Caco-2 (cell line): Measurements from ENCODE around the gene NPL. TPM values are rescaled to one million over a fixed set of nuclear protein-coding genes. Genes with fewer than 3 reads are reported as not detected.

ENCODE experiments used
- BruUV-seq: library from RNA; stranded (reverse); fragments of 400-500 nt; replicated peaks from 2 replicates; lab custom pipeline; 2021; lab: Mats Ljungman, UMichigan
- CTCF ChIA-PET: fragments of 300-600 bp; sonication (Branson Sonifier 250); formaldehyde crosslinking; loops from one replicate; lab custom pipeline; 2022; ENCODE audit warnings: antibody characterized with exemption; lab: Charles Lee
- POLR2A ChIA-PET: fragments of 300-600 bp; sonication (Branson Sonifier 250); formaldehyde crosslinking; loops from one replicate; lab custom pipeline; 2022; ENCODE audit warnings: antibody characterized with exemption; lab: Charles Lee
- DNase-seq, 2 experiments: peaks; one replicate each; pipeline versions ENCODE4 v3.0.0 to v3.0.0-alpha.2; 2020 to 2022
- H3K27me3 ChIP-seq: replicated peaks from 2 replicates; pipeline ENCODE4 v1.6.0; 2011; ENCODE audit warnings: low read length; ENCODE audit not compliant: control insufficient read depth, insufficient read depth
- H3K36me3 ChIP-seq: 2 replicates; pipeline ENCODE4 v1.5.1; 2011; ENCODE audit warnings: low read length; ENCODE audit not compliant: control insufficient read depth, insufficient read depth
- H3K4me1 ChIP-seq: fragments of 250-450 bp; sonication (Bioruptor Pico); 2 replicates; pipeline ENCODE4 v1.5.1; 2020; ENCODE audit warnings: mild to moderate bottlenecking
- H3K4me3 ChIP-seq: 2 replicates; pipeline ENCODE4 v1.5.1; 2011; ENCODE audit warnings: low read depth, mild to moderate bottlenecking, control low read depth, low read length
- H3K9me3 ChIP-seq: fragments of 250-450 bp; sonication (Bioruptor Pico); 2 replicates; pipeline ENCODE4 v1.5.1; 2020; ENCODE audit warnings: mild to moderate bottlenecking, moderate library complexity
- H3K27ac Mint-ChIP-seq: one replicate; pipeline ENCODE4 v1.8.0; 2022; ENCODE audit warnings: mixed read lengths; ENCODE audit not compliant: unreplicated experiment
- H3K27me3 Mint-ChIP-seq: one replicate; pipeline ENCODE4 v1.8.0; 2022; ENCODE audit warnings: mixed read lengths; ENCODE audit not compliant: insufficient read depth, unreplicated experiment
- H3K36me3 Mint-ChIP-seq: one replicate; pipeline ENCODE4 v1.8.0; 2022; ENCODE audit warnings: mild to moderate bottlenecking, mixed read lengths; ENCODE audit not compliant: insufficient read depth, unreplicated experiment
- H3K4me1 Mint-ChIP-seq: one replicate; pipeline ENCODE4 v1.8.0; 2022; ENCODE audit warnings: low read depth, mixed read lengths; ENCODE audit not compliant: unreplicated experiment
- H3K4me3 Mint-ChIP-seq: one replicate; pipeline ENCODE4 v1.8.0; 2022; ENCODE audit warnings: mild to moderate bottlenecking, moderate library complexity, mixed read lengths; ENCODE audit not compliant: unreplicated experiment
- H3K9me3 Mint-ChIP-seq: one replicate; pipeline ENCODE4 v1.8.0; 2022; ENCODE audit warnings: mixed read lengths; ENCODE audit not compliant: unreplicated experiment
- CTCF ChIP-seq, 2 experiments: fragments of 200-600 bp in 1 of 2; IDR thresholded peaks; 1 replicate in 1 of 2; 2 replicates in 1 of 2; pipeline versions ENCODE4 v1.5.1 to v1.8.0; 2011 to 2022; ENCODE audit warnings: antibody characterized with exemption in 1 of 2, control low read depth in 1 of 2, inconsistent platforms in 1 of 2, low read depth in 1 of 2, low read length in 1 of 2, mild to moderate bottlenecking in 1 of 2, moderate library complexity in 1 of 2; ENCODE audit not compliant: insufficient read depth in 1 of 2, severe bottlenecking in 1 of 2, unreplicated experiment in 1 of 2
- intact Hi-C: fragments of 100-400 bp; cut with micrococcal nuclease; formaldehyde crosslinking; loops from one replicate; pipeline ENCODE4 v1.10.0; 2022; ENCODE audit not compliant: unreplicated experiment
- total RNA-seq: library from RNA; stranded (reverse); gene quantifications from 2 replicates; pipeline ENCODE4 v1.2.3, GENCODE V29; 2022

The NPL gene
- total RNA-seq, 1 experiment from 2014 or later: 4.8 TPM

GRCh38 chr1:182833271-182833670 is 43.7 kb downstream of the NPL start:
- no peak overlapping the region for H3K4me3 Mint-ChIP-seq
- no peaks in the 10 kb centered on the region for H3K4me1 Mint-ChIP-seq
- Histone ChIP-seq H3K4me1 (no peaks in the 10 kb centered on the region), H3K9me3 (no peaks in the 10 kb centered on the region), H3K4me3 (no peak overlapping the region), H3K36me3 (no peaks in the 10 kb centered on the region), H3K27me3 (no peaks in the 10 kb centered on the region)
- no peak overlapping the region for H3K27ac Mint-ChIP-seq
- intact Hi-C loops: no loop called here
- H3K9me3 Mint-ChIP-seq: no peaks in the 10 kb centered on the region
- no peak for TF ChIP-seq CTCF (IDR thresholded peaks at IDR 0.05; ENCODE audit: insufficient read depth in 1 of 2, low read depth in 1 of 2, low read length in 1 of 2, severe bottlenecking in 1 of 2, unreplicated experiment in 1 of 2)
- no peak for DNase-seq
- ChIA-PET POLR2A (no interaction called here), CTCF (no interaction called here)
- H3K27me3 Mint-ChIP-seq: no peaks in the 10 kb centered on the region
- no peaks in the 10 kb centered on the region for H3K36me3 Mint-ChIP-seq
- no TSS peak for BruUV-seq

- H3K27me3 ChIP-seq: no peaks in the 10 kb centered on the region
- Mint-ChIP-seq H3K4me3 (no peak overlapping the region), H3K9me3 (no peaks in the 10 kb centered on the region), H3K4me1 (peaks cover 6% of the 10 kb centered on the region), H3K36me3 (peaks cover 8% of the 10 kb centered on the region), H3K27me3 (no peaks in the 10 kb centered on the region), H3K27ac (no peak overlapping the region)
- ChIA-PET CTCF (no interaction called here), POLR2A (no interaction called here)
- no peaks in the 10 kb centered on the region for H3K36me3 ChIP-seq
- H3K4me3 ChIP-seq: no peak overlapping the region
- intact Hi-C loops: no loop called here
- no peaks in the 10 kb centered on the region for H3K4me1 ChIP-seq
- BruUV-seq: no TSS peak
- H3K9me3 ChIP-seq: no peaks in the 10 kb centered on the region
- no peak for DNase-seq
- no peak for TF ChIP-seq CTCF (IDR thresholded peaks at IDR 0.05; ENCODE audit: insufficient read depth in 1 of 2, low read depth in 1 of 2, low read length in 1 of 2, severe bottlenecking in 1 of 2, unreplicated experiment in 1 of 2)
Observed at GRCh38 chr1:182834326-182834725, 44.8 kb downstream of the NPL start.

- Mint-ChIP-seq H3K27ac (no peak overlapping the region), H3K36me3 (peaks cover 23% of the 10 kb centered on the region), H3K4me3 (no peak overlapping the region), H3K9me3 (no peaks in the 10 kb centered on the region), H3K27me3 (no peaks in the 10 kb centered on the region), H3K4me1 (peaks cover 16% of the 10 kb centered on the region)
- ChIA-PET CTCF (no interaction called here), POLR2A (no interaction called here)
- H3K9me3 ChIP-seq: no peaks in the 10 kb centered on the region
- no peaks in the 10 kb centered on the region for H3K36me3 ChIP-seq
- H3K4me3 ChIP-seq: no peak overlapping the region
- DNase-seq: no peak
- H3K27me3 ChIP-seq: no peaks in the 10 kb centered on the region
- intact Hi-C loops: no loop called here
- TF ChIP-seq CTCF (IDR thresholded peaks at IDR 0.05; ENCODE audit: insufficient read depth in 1 of 2, low read depth in 1 of 2, low read length in 1 of 2, severe bottlenecking in 1 of 2, unreplicated experiment in 1 of 2): no peak
- no TSS peak for BruUV-seq
- H3K4me1 ChIP-seq: peaks cover 1% of the 10 kb centered on the region; the same call in 1 of the 2 replicates
Observed at GRCh38 chr1:182835806-182836205, 46.2 kb downstream of the NPL start.
